Natural killer cell treated with Interleukin-12 subunit alpha and Interleukin-12 subunit beta and Interleukin-15 and Interleukin-18, amount 100 ng/mL, for 72 hours (primary cell): Measurements from ENCODE around the gene CAT. TPM values are rescaled to one million over a fixed set of nuclear protein-coding genes. Genes with fewer than 3 reads are reported as not detected.

ENCODE experiments used
- ATAC-seq, 2 donors: fragments of 150-1000 bp; cut with Tn5 transposase in 1 of 2; sonication (Bioruptor Pico), chemical (Tn5 transposase) in 1 of 2; 2 replicates each; pipeline ENCODE4 v1.10.0; 2021
- DNase-seq: peaks from one replicate; pipeline ENCODE4 v3.0.0; 2022; ENCODE audit warnings: low spot score
- H3K27ac Mint-ChIP-seq, 2 donors: 1 replicate in 1 of 2; 2 replicates in 1 of 2; pipeline ENCODE4 v1.8.0; 2022; ENCODE audit warnings: mixed read lengths in 2 of 2, mild to moderate bottlenecking in 1 of 2, moderate library complexity in 1 of 2
- H3K27me3 Mint-ChIP-seq, 2 donors: 1 replicate in 1 of 2; 2 replicates in 1 of 2; pipeline ENCODE4 v1.8.0; 2022; ENCODE audit warnings: mixed read lengths in 2 of 2
- H3K36me3 Mint-ChIP-seq: one replicate; pipeline ENCODE4 v1.8.0; 2022; ENCODE audit warnings: mixed read lengths
- H3K4me1 Mint-ChIP-seq, 2 donors: 1 replicate in 1 of 2; 2 replicates in 1 of 2; pipeline ENCODE4 v1.8.0; 2022; ENCODE audit warnings: low read depth in 2 of 2, mixed read lengths in 2 of 2, mild to moderate bottlenecking in 1 of 2
- H3K4me3 Mint-ChIP-seq: one replicate; pipeline ENCODE4 v1.8.0; 2022; ENCODE audit warnings: mixed read lengths
- H3K9me3 Mint-ChIP-seq: 2 replicates; pipeline ENCODE4 v1.8.0; 2022; ENCODE audit warnings: mixed read lengths
- total RNA-seq, 2 donors: library from RNA; stranded (reverse); gene quantifications; one replicate each; pipeline ENCODE4 v1.2.3, GENCODE V29; 2022

The CAT gene
- total RNA-seq, 2 donors from 2014 or later, result 11.2 to 22.2 TPM

- H3K9me3 Mint-ChIP-seq, result no peaks in the 10 kb centered on the region
- no peak overlapping the region for H3K27ac Mint-ChIP-seq
Measured at GRCh38 chr11:34502949-34503348, 64.2 kb downstream of the CAT start.

DNA sequence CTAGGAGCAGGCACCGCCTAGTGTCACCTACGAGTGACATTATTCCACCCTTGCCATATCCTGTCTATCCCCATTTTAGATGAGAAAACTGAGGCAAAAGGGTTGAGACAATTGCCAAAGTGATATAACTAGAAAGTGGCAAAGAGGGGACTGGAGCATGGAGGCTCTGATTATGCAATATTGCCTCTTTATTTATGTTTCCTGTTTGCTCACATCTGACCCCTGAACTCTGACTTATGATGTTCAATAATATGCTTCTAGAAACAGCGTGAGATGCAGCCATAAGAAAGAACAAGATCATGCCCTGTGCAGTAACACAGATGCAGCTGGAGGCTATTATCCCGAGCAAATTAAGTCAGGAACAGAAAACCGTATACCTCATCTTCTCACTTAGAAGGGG is 67.1 kb downstream of the CAT start:
- no peak overlapping the region for H3K27ac Mint-ChIP-seq
- no peak overlapping the region for H3K4me3 Mint-ChIP-seq
- no peaks in the 10 kb centered on the region for H3K9me3 Mint-ChIP-seq
- H3K36me3 Mint-ChIP-seq, result no peaks in the 10 kb centered on the region
- H3K27me3 Mint-ChIP-seq, result peaks cover 4 to 7% of the 10 kb centered on the region in 2 donors
- DNase-seq (no peak), ATAC-seq (no peak)
- H3K4me1 Mint-ChIP-seq, result no peaks in the 10 kb centered on the region

More at GRCh38 chr11:34502949-34503348, 64.2 kb downstream of the CAT start:
- ATAC-seq, result no peak
- no peak for DNase-seq
- no peaks in the 10 kb centered on the region for H3K4me1 Mint-ChIP-seq
- H3K27me3 Mint-ChIP-seq, result peaks cover 4 to 7% of the 10 kb centered on the region in 2 donors
- no peaks in the 10 kb centered on the region for H3K36me3 Mint-ChIP-seq
- no peak overlapping the region for H3K4me3 Mint-ChIP-seq

DNA sequence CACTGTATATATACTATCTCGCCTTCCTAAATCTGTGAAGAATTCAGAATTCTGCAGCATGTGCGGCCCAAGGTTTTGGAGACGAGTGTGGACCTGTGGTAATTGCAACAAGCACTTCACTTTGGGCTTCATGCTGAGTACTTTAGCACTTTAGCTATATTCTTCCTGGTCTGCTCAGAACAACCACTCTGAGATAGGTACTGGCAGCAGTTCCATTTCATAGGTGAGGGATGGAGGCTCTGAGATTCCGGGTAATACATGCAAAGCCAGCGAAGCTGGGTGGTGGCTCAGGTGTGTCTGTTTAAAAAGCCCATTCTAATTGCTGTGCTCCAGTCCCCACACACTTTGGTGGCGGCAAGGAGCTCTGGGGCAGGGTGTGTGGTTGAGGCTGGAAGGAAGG is 68.4 kb downstream of the CAT start:
- no peaks in the 10 kb centered on the region for H3K36me3 Mint-ChIP-seq
- H3K27me3 Mint-ChIP-seq, result peaks cover 0 to under 1% of the 10 kb centered on the region in 2 donors
- no peak overlapping the region for H3K4me3 Mint-ChIP-seq
- no peaks in the 10 kb centered on the region for H3K4me1 Mint-ChIP-seq
- H3K9me3 Mint-ChIP-seq, result no peaks in the 10 kb centered on the region
- ATAC-seq (no peak), DNase-seq (no peak)
- no peak overlapping the region for H3K27ac Mint-ChIP-seq

GRCh38 chr11:34507610-34508009 is 68.9 kb downstream of the CAT start:
- Mint-ChIP-seq H3K4me3 (no peak overlapping the region), H3K9me3 (no peaks in the 10 kb centered on the region), H3K4me1 (no peaks in the 10 kb centered on the region), H3K36me3 (no peaks in the 10 kb centered on the region), H3K27ac (no peak overlapping the region), H3K27me3 (no peaks in the 10 kb centered on the region)
- DNase-seq (no peak), ATAC-seq (no peak)

GRCh38 chr11:34508524-34508923 is 69.8 kb downstream of the CAT start:
- no peak for DNase-seq
- no peak for ATAC-seq
- H3K27me3 Mint-ChIP-seq, result no peaks in the 10 kb centered on the region
- no peaks in the 10 kb centered on the region for H3K9me3 Mint-ChIP-seq
- H3K4me1 Mint-ChIP-seq, result no peaks in the 10 kb centered on the region
- no peak overlapping the region for H3K27ac Mint-ChIP-seq
- no peaks in the 10 kb centered on the region for H3K36me3 Mint-ChIP-seq
- no peak overlapping the region for H3K4me3 Mint-ChIP-seq

GRCh38 chr11:34509336-34509876 is 70.7 kb downstream of the CAT start:
- Mint-ChIP-seq H3K27ac (no peak overlapping the region), H3K36me3 (no peaks in the 10 kb centered on the region), H3K4me1 (no peaks in the 10 kb centered on the region), H3K27me3 (no peaks in the 10 kb centered on the region), H3K4me3 (no peak overlapping the region), H3K9me3 (no peaks in the 10 kb centered on the region)
- ATAC-seq (no peak), DNase-seq (no peak)

- DNase-seq, result no peak
- no peak overlapping the region for H3K4me3 Mint-ChIP-seq
- H3K27me3 Mint-ChIP-seq, result no peaks in the 10 kb centered on the region
- no peak for ATAC-seq
- H3K4me1 Mint-ChIP-seq, result no peaks in the 10 kb centered on the region
- H3K27ac Mint-ChIP-seq, result no peak overlapping the region
- H3K9me3 Mint-ChIP-seq, result no peaks in the 10 kb centered on the region
- H3K36me3 Mint-ChIP-seq, result no peaks in the 10 kb centered on the region
Measured at GRCh38 chr11:34510218-34510617, 71.5 kb downstream of the CAT start.

DNA sequence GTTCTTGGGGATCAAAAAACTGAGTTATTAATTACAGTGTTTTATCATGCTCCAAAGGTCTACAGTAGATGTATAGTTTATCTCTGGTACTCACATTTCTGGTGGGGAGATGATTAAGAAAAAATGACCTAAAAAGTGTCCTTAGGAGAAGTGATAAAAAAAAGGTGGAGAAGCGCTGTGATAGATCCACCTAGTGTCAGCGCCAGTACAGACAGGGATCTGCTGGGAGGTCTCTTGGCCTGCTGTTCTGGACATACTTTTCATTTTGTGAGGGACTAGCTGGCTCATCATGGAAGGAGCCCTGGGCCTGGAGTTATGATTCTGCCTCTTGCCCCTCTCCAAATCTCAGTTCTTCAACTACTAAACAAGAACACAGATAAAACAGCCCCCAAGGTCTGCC is 71.9 kb downstream of the CAT start:
- Mint-ChIP-seq H3K36me3 (no peaks in the 10 kb centered on the region), H3K27me3 (peaks cover 2 to 3% of the 10 kb centered on the region in 2 donors), H3K9me3 (no peaks in the 10 kb centered on the region), H3K27ac (no peak overlapping the region), H3K4me3 (no peak overlapping the region), H3K4me1 (no peaks in the 10 kb centered on the region)
- ATAC-seq (no peak), DNase-seq (no peak)

GRCh38 chr11:34512840-34513681 is 74.3 kb downstream of the CAT start:
- Mint-ChIP-seq H3K4me3 (no peak overlapping the region), H3K27ac (no peak overlapping the region), H3K36me3 (no peaks in the 10 kb centered on the region), H3K4me1 (no peaks in the 10 kb centered on the region), H3K27me3 (peaks cover 6 to 7% of the 10 kb centered on the region in 2 donors), H3K9me3 (no peaks in the 10 kb centered on the region)
- ATAC-seq, result peak in 1 of 2 donors; percentile 80
- no peak for DNase-seq

DNA sequence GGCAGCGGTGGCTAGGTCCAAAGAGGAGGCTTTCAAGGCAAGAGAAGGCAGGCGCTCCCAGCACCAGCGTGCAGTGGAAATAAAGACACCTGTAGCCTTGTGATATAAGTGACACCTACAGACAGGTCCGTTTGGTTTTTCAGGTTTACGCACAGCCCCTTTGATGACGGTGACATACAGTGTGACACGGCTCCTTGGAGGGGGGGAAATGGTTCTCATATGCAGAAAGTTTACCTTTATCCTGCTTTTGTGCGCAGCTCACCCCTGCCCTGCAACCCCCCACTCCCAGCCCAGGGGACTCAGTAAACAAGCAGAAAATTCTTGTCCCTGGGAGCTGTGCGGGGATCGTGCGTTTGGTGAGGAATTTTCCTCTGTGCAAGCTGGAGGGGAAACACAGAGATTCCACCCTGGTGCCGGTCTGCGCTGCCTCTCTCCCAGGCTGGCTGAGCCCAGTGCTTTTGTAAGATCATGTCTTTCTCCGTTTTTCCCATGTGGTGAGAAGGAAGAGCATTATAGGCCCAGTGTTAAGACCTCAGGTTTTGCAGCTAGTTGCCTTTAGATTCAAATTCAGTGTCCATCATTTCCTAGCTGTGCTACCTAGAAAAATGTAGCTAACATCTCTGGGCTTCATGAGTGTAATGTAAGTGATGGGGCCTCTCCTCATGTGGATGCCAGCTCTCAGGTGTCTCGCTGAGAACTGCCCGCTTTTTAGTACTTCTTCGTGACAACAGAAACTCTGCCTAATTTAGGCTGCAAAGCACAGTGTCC is 75.1 kb downstream of the CAT start, which contains the start of gene ELF5:
Gene ELF5, minus strand, starts transcription at position 113 of the 768 bp plus-strand sequence. CDS start 8,045 bp downstream, outside the sequence.
- Mint-ChIP-seq H3K4me3 (no peak within 1 kb of the TSS), H3K36me3 (no peaks in the 10 kb centered on the region), H3K27ac (no peak within 1 kb of the TSS), H3K9me3 (no peaks in the 10 kb centered on the region), H3K4me1 (no peaks in the 10 kb centered on the region), H3K27me3 (peaks cover 6 to 7% of the 10 kb centered on the region in 2 donors)
- no peak for DNase-seq
- no peak for ATAC-seq

GRCh38 chr11:34514597-34514996 is 75.9 kb downstream of the CAT start:
- Mint-ChIP-seq H3K27ac (no peak overlapping the region), H3K36me3 (no peaks in the 10 kb centered on the region), H3K4me1 (no peaks in the 10 kb centered on the region), H3K27me3 (peaks cover 7 to 11% of the 10 kb centered on the region in 2 donors), H3K9me3 (no peaks in the 10 kb centered on the region), H3K4me3 (no peak overlapping the region)
- DNase-seq (no peak), ATAC-seq (no peak)

DNA sequence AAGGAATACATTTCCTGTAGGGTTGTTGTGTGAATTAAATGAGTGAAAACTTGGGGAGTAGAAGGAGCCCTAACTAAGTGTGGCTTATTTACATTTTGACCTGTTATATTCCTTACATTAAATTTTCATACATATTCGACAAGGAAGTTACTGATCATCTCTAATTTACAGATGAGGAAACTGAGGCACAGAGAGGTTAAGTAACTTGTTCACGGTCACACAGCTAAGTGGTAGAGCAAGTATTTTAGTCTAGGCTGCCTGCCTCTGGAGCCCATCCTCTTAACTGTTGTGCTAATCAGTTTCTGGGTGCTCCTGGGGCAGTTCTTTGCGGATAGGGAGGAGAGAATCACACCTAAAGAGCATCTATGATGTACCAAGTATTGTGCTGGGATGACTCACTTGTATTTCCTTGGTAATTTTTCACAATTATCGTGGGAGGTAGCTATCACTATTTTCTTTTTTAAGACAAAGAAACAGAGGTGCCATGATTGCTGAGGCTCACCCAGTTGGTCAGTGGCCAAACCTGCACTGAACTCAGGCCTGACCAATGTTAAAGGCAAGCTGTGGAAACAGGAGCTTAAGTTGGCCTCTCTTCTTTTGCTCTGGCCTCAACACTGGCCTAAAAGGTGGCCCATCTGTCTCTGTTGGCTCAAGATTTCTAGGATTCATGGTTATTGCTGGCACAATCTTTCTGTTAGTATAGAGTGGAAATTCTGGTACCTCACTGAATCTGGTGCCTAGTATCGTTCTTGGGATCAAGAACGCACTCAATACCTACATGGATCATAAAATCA is 77.7 kb downstream of the CAT start:
- peaks cover 7 to 13% of the 10 kb centered on the region in 2 donors for H3K27me3 Mint-ChIP-seq
- no peak overlapping the region for H3K27ac Mint-ChIP-seq
- ATAC-seq (no peak), DNase-seq (no peak)
- no peaks in the 10 kb centered on the region for H3K9me3 Mint-ChIP-seq
- no peaks in the 10 kb centered on the region for H3K4me1 Mint-ChIP-seq
- H3K36me3 Mint-ChIP-seq, result no peaks in the 10 kb centered on the region
- no peak overlapping the region for H3K4me3 Mint-ChIP-seq

DNA sequence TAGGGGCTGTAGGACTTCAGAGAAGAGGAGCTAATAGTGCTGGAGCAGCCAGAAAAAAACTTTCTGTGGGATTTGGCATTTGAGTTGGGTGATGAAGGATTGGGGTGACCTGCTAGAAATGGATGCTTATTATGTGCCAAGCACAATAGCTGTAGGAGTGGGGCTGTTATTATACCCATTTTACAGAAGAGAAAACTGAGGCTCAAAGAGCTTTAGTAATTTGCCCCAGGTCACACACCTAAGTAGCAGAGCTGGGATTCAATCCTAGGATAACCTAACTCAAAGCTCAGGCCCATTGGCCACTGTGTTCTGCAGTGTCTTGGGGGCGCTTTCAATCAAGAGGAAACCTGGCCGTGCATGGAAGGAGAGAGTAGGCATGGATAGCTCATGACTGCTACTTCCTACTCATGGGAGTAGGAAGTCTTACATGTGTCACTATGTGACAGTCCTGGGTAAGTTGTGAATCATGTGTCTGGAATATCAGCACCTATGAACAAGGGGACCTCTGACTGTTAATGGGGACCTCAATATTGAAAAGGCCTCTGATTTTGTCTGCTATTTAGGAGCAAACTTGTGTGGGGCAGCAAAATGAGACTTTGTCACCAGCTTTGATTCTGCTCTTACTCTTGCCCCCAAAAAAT is 81.0 kb downstream of the CAT start:
- H3K27ac Mint-ChIP-seq, result no peak overlapping the region
- no peak for DNase-seq
- no peak for ATAC-seq
- H3K4me3 Mint-ChIP-seq, result no peak overlapping the region
- H3K27me3 Mint-ChIP-seq, result peaks cover 7 to 13% of the 10 kb centered on the region in 2 donors
- H3K9me3 Mint-ChIP-seq, result no peaks in the 10 kb centered on the region
- H3K36me3 Mint-ChIP-seq, result no peaks in the 10 kb centered on the region
- no peaks in the 10 kb centered on the region for H3K4me1 Mint-ChIP-seq
